PC-3 (cell line): Measurements from ENCODE around the gene SVIP.

Experiments used
- EZH2phosphoT487 ChIP-seq: fragments of 300-600 bp; sonication (generic); IDR thresholded peaks from 2 replicates; pipeline ENCODE4 v1.6.1; 2018; ENCODE audit warnings: mild to moderate bottlenecking, antibody characterized with exemption, low read length, borderline replicate concordance
- TF ChIP-seq, protein P1 (sequence below): fragments of 300-600 bp; sonication (generic); conservative IDR thresholded peaks from 2 replicates; pipeline ENCODE4 v1.5.1; 2017; ENCODE audit warnings: antibody characterized with exemption, low read depth, mild to moderate bottlenecking, low read length

DNA sequence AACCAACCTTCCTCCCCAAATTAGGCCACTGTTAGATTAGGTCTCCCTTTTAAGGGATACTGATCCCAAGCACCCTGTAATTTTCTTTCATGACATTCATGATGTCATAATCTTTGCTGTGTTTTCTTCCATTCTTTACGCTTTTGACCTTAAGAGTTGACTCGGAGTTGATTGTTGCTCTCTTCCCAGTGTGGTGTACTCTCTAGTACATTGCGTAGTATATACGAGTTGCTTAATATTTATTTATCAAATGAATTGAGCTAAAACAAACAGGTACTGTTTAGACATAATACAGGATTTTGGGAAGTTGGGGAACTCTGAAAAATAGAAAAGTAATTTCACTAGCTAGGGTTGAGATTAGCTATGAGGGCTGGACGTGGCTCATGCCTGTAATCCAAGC lies 49.8 kb downstream of the SVIP start:
- TF ChIP-seq, protein P1, sequence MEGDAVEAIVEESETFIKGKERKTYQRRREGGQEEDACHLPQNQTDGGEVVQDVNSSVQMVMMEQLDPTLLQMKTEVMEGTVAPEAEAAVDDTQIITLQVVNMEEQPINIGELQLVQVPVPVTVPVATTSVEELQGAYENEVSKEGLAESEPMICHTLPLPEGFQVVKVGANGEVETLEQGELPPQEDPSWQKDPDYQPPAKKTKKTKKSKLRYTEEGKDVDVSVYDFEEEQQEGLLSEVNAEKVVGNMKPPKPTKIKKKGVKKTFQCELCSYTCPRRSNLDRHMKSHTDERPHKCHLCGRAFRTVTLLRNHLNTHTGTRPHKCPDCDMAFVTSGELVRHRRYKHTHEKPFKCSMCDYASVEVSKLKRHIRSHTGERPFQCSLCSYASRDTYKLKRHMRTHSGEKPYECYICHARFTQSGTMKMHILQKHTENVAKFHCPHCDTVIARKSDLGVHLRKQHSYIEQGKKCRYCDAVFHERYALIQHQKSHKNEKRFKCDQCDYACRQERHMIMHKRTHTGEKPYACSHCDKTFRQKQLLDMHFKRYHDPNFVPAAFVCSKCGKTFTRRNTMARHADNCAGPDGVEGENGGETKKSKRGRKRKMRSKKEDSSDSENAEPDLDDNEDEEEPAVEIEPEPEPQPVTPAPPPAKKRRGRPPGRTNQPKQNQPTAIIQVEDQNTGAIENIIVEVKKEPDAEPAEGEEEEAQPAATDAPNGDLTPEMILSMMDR, result no peak
- TF ChIP-seq EZH2phosphoT487, result no peak
